HL-60 (cell line): ENCODE measurements around the gene ADAM12.

Experiments
- DNase-seq, 2 experiments: peaks; one replicate each; pipeline ENCODE4 v3.0.0-alpha.2; 2010 to 2020; ENCODE audit warnings: low read depth in 1 of 2, low spot score in 1 of 2
- H3K27ac ChIP-seq: fragments of 250-450 bp; sonication (Bioruptor Pico); replicated peaks from 2 replicates; pipeline ENCODE4 v1.5.1; 2020; ENCODE audit warnings: mild to moderate bottlenecking, moderate library complexity
- H3K27me3 ChIP-seq: fragments of 250-450 bp; sonication (Bioruptor Pico); 2 replicates; pipeline ENCODE4 v1.5.1; 2021; ENCODE audit warnings: mild to moderate bottlenecking, moderate library complexity; ENCODE audit not compliant: insufficient read depth, poor library complexity, severe bottlenecking
- H3K4me3 ChIP-seq: replicated peaks from 2 replicates; pipeline ENCODE4 v1.5.1; 2011; ENCODE audit warnings: mild to moderate bottlenecking, control low read depth, low read length; ENCODE audit not compliant: insufficient read depth
- CTCF ChIP-seq: IDR thresholded peaks from one replicate; pipeline ENCODE4 v1.5.1; 2011; ENCODE audit warnings: low read length, control low read depth, inconsistent platforms; ENCODE audit not compliant: insufficient read depth
- GABPA ChIP-seq: IDR thresholded peaks from 2 replicates; pipeline ENCODE4 v1.6.1; 2012; ENCODE audit warnings: low read depth
- POLR2AphosphoS5 ChIP-seq: IDR thresholded peaks from 2 replicates; pipeline ENCODE4 v1.6.1; 2012; ENCODE audit warnings: low read depth
- REST ChIP-seq: IDR thresholded peaks from 2 replicates; pipeline ENCODE4 v1.6.1; 2012; ENCODE audit warnings: low read depth; ENCODE audit not compliant: insufficient replicate concordance
- SPI1 ChIP-seq: IDR thresholded peaks from 2 replicates; pipeline ENCODE4 v1.6.1; 2012; ENCODE audit warnings: low read depth, mild to moderate bottlenecking, borderline replicate concordance

ADAM12 gene

GRCh38 chr10:126161691-126162090 lies 226.6 kb downstream of the ADAM12 start:
- H3K4me3 ChIP-seq, result no peak overlapping the region
- TF ChIP-seq SPI1 (no peak), POLR2AphosphoS5 (no peak), GABPA (no peak), CTCF (no peak), REST (no peak)
- no peaks in the 10 kb centered on the region for H3K27me3 ChIP-seq
- DNase-seq, result no peak
- no peak overlapping the region for H3K27ac ChIP-seq

GRCh38 chr10:126160971-126161630 lies 227.2 kb downstream of the ADAM12 start:
- H3K27me3 ChIP-seq, result no peaks in the 10 kb centered on the region
- TF ChIP-seq GABPA, result no peak
- TF ChIP-seq CTCF, result no peak
- TF ChIP-seq SPI1, result no peak
- TF ChIP-seq POLR2AphosphoS5, result no peak
- no peak for TF ChIP-seq REST
- DNase-seq, result no peak
- H3K4me3 ChIP-seq, result no peak overlapping the region
- H3K27ac ChIP-seq, result no peak overlapping the region

- no peak for DNase-seq
- no peak overlapping the region for H3K27ac ChIP-seq
Observed at GRCh38 chr10:126160571-126160970, 227.7 kb downstream of the ADAM12 start.

More at GRCh38 chr10:126160571-126160970, 227.7 kb downstream of the ADAM12 start:
- H3K27me3 ChIP-seq, result no peaks in the 10 kb centered on the region
- H3K4me3 ChIP-seq, result no peak overlapping the region
- no peak for TF ChIP-seq SPI1
- TF ChIP-seq GABPA, result no peak
- no peak for TF ChIP-seq REST
- no peak for TF ChIP-seq POLR2AphosphoS5
- no peak for TF ChIP-seq CTCF
